ENCODE results near the gene TMEM11. TPM values are rescaled to one million over a fixed set of nuclear protein-coding genes. Genes with fewer than 3 reads are reported as not detected.

TMEM11 gene
- total and polyA plus RNA-seq, 2 of the 8 experiments (the other 6 are each of a cell fraction or from before 2014, with no cell fraction given), result 33.3 to 90.4 TPM

GRCh38 chr17:21249920-21250703, 36.2 kb upstream of the TMEM11 start:
- no peak for DNase-seq (ENCODE audit: low read depth in 1 of 2, low spot score in 2 of 2)
- 87% methylated on average over 6 of the region's 7 CpGs; no CpG with 5 or more reads in 1 of the 2 experiments for WGBS, 2 experiments (ENCODE audit: extremely low coverage in 1 of 2, insufficient coverage in 1 of 2, insufficient read length in 1 of 2, insufficient replicate concordance in 2 of 2, low coverage in 1 of 2, low lambda C conversion rate in 2 of 2, missing lambda C conversion rate in 1 of 2)
- TF ChIP-seq SP4 (IDR thresholded peaks at IDR 0.05; ENCODE audit: low read length), result no peak
- TF ChIP-seq POLR2A (IDR thresholded peaks at IDR 0.05; ENCODE audit: control extremely low read depth in 1 of 2, low read depth in 2 of 2, low read length in 2 of 2), result no peak
- no peak for TF ChIP-seq GTF2F1 (IDR thresholded peaks at IDR 0.05; ENCODE audit: borderline replicate concordance, low read depth, low read length)
- TF ChIP-seq NRF1 (IDR thresholded peaks at IDR 0.05; ENCODE audit: low read depth, low read length), result no peak
- peak in 1 of 2 experiments; percentile 23; a peak in 2 of 4 replicates for TF ChIP-seq RAD21 (IDR thresholded peaks at IDR 0.05 in 1 of 2, conservative IDR thresholded peaks at IDR 0.05 in 1 of 2; ENCODE audit: low read depth in 2 of 2, low read length in 2 of 2)
- TF ChIP-seq BCL11A (IDR thresholded peaks at IDR 0.05; ENCODE audit: low read depth in 2 of 2, low read length in 2 of 2), result no peak
- TF ChIP-seq CTCF (IDR thresholded peaks at IDR 0.05; ENCODE audit: control extremely low read depth in 1 of 3, insufficient read depth in 1 of 3, low read depth in 1 of 3, low read length in 3 of 3), result peak in 1 of 3 experiments; percentile 29; a peak in 1 of 4 replicates
- no peak for TF ChIP-seq TAF7 (optimal IDR thresholded peaks at IDR 0.05; ENCODE audit: borderline replicate concordance, low read depth, low read length)
- no peak for TF ChIP-seq TCF12 (IDR thresholded peaks at IDR 0.05; ENCODE audit: low read depth, low read length)

More at GRCh38 chr17:21249920-21250703, 36.2 kb upstream of the TMEM11 start:
- no peak overlapping the region for H2AK5ac ChIP-seq (ENCODE audit: low read depth, low read length)
- no peak overlapping the region for H3K9ac ChIP-seq (replicated peaks in 1 of 4; ENCODE audit: extremely low read depth in 1 of 4, low read depth in 3 of 4, low read length in 3 of 4)
- FAIRE-seq, result no peak
- H3K56ac ChIP-seq (replicated peaks; ENCODE audit: insufficient read length, low read depth, low read length), result no peak overlapping the region
- H3K23me2 ChIP-seq (ENCODE audit: low read depth, low read length), result peaks cover 6% of the 10 kb centered on the region; the same call in 1 of the 2 replicates
- peaks cover 0 to 6% (median 4%) of the 10 kb centered on the region in 4 experiments; a peak in 2 of 7 replicates for H3K27me3 ChIP-seq (replicated peaks in 1 of 4; ENCODE audit: control insufficient read depth in 3 of 4, extremely low read depth in 1 of 4, insufficient read depth in 3 of 4, low read length in 3 of 4)
- H3K23ac ChIP-seq (ENCODE audit: insufficient read length), result no peak overlapping the region
- H3K4me1 ChIP-seq (replicated peaks in 1 of 4; ENCODE audit: control insufficient read depth in 3 of 4, insufficient read depth in 4 of 4, low read length in 3 of 4), result peaks cover 0 to 12% (median 4%) of the 10 kb centered on the region in 4 experiments; a peak in 5 of 7 replicates
- ChIA-PET POLR2A (ENCODE audit: partially characterized antibody) (interaction anchor here (1.4 to 1.5 kb wide), 2 partner anchors 26 to 121 kb away, joined by 3 to 6 read pairs; no protein-coding TSS in a partner anchor), CTCF (ENCODE audit: partially characterized antibody) (interaction anchor here (0.7 to 6.6 kb wide), 13 partner anchors 11 to 147 kb away, joined by 3 to 42 read pairs (median 4); no protein-coding TSS in a partner anchor)
- no peak overlapping the region for H3K4me2 ChIP-seq (ENCODE audit: insufficient read depth in 1 of 2, low read depth in 2 of 2, low read length in 2 of 2)
- no peak overlapping the region for H2BK5ac ChIP-seq (ENCODE audit: low read depth, low read length)
- no peak overlapping the region for H4K91ac ChIP-seq (replicated peaks; ENCODE audit: insufficient read length, low read length)
- H3K79me1 ChIP-seq (ENCODE audit: low read depth, low read length), result peaks cover 5% of the 10 kb centered on the region; the same call in 1 of the 2 replicates
- no peak overlapping the region for H4K8ac ChIP-seq (ENCODE audit: extremely low read depth, insufficient read depth, low read length)
- H3K4me3 ChIP-seq (ENCODE audit: extremely low read depth in 1 of 4, insufficient read depth in 2 of 4, low read depth in 3 of 4, low read length in 4 of 4), result no peak overlapping the region
- H3K79me2 ChIP-seq (ENCODE audit: control insufficient read depth in 1 of 2, insufficient read depth in 2 of 2, low read length in 2 of 2), result no peaks in the 10 kb centered on the region
- H2BK20ac ChIP-seq (ENCODE audit: low read length), result no peak overlapping the region
- no peak overlapping the region for H3K27ac ChIP-seq (ENCODE audit: low read depth, low read length)
- H4K20me1 ChIP-seq (replicated peaks in 1 of 2; ENCODE audit: control insufficient read depth in 1 of 2, insufficient read depth in 2 of 2, low read length in 2 of 2), result peaks cover 0 to 6% of the 10 kb centered on the region in 2 experiments
- no peak overlapping the region for H2AFZ ChIP-seq (ENCODE audit: low read length)
- H2BK12ac ChIP-seq (ENCODE audit: low read depth, low read length), result no peak overlapping the region
- no peak overlapping the region for H2BK120ac ChIP-seq (replicated peaks; ENCODE audit: low read depth, low read length)
- H4K5ac ChIP-seq (ENCODE audit: insufficient read length, low read depth, low read length), result no peak overlapping the region
- H3K18ac ChIP-seq (ENCODE audit: extremely low read depth, low read length), result no peak overlapping the region
- no peak overlapping the region for H3K14ac ChIP-seq (ENCODE audit: insufficient read length)
- H3K9me3 ChIP-seq (ENCODE audit: insufficient read depth in 2 of 2, low read depth in 1 of 2, low read length in 1 of 2), result no peaks in the 10 kb centered on the region
- 0 out of 2 replicates have a peak overlapping the region, but pooled peaks have one; percentile 61 for H2BK15ac ChIP-seq (ENCODE audit: low read length)
- H3K4ac ChIP-seq (replicated peaks; ENCODE audit: insufficient read length, low read depth, low read length), result no peak overlapping the region
- H3K36me3 ChIP-seq (ENCODE audit: control insufficient read depth in 2 of 4, insufficient read depth in 4 of 4, low read length in 3 of 4), result no peaks in the 10 kb centered on the region

Data from H1 (cell line).